CMK (cell line): Measurements from ENCODE around the gene PCDH9.
"Not testable (repeated sequence)": the region's sequence is repeated elsewhere in the genome, so short reads cannot be mapped to it uniquely, and the experiment has no call there.

Experiments used
- DNase-seq: peaks from one replicate; pipeline ENCODE4 v3.0.0-alpha.2; 2010; ENCODE audit warnings: low read depth

The PCDH9 gene

DNA sequence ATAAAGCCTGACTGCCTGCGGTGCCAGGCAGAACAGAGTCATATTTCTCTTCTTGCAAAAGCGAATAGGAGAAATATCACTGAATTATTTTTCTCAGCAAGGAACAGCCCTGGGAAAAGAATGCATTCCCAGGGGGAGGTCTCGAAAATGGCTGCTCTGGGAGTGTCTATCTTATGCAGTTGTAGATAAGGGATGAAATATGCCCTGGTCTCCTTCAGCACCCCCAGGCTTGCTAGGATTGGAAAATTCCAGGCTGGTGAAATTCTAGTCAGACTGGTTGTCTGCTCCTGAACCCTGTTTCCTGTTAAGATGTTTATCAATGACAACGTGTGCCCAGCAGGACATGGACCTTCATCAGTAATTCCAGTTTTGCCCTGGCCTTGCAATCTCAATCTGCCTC is 469.5 kb downstream of the PCDH9 start:
- not testable (repeated sequence) for DNase-seq

DNA sequence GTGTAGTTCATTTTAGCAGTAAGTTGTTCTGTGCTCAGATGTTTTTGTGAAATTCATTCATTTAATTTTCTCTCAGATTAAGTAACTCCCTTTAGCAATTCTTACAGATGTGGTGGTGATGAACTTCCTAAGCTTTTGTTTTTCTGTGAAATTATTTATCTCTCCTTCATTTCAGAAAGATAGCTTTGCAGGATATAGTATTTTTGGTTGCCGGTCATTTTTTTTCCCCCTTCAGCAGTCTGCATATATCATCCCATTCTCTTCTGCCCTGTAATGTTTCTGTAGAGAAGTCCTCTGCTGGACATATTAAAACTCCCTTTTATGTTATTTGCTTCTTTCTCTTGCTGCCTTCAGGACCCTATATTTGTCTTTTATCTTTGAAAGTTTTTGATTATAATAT is 470.2 kb downstream of the PCDH9 start:
- DNase-seq: no peak

DNA sequence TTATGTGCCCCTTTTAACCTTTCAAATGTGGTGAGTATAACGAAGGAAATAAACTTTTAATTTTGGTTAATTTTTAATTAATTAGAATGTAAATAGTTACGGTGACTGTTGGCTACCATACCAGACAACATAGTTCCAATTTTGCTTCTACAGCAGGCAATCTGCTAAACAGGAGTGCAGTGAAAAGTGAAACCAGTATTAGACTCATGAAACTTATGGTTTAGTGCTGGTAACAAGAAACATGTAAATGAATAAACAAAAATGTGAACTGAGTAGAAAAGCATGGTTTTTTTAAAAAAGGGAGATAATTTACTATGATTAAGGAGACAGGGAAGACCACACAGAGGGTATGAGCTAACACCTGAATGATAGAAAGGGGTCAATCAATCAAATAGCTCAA is 478.4 kb downstream of the PCDH9 start:
- no peak for DNase-seq

DNA sequence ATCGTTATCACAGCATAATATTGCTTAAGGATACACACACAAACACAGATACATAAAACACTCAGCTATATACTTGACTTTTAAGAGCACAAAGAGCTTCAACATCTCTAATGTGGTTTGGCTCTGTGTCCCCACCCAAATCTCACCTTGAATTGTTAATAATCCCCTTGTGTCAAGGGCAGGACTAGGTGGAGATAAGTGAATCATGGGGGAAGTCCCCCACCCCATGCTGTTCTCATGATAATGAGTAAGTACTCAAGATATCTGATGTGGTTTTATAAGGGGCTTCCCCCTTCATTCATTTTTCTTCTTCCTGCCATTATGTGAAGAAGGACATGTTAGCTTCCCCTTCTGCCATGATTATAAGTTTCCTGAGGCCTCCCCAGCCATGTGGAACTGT is 481.4 kb downstream of the PCDH9 start:
- DNase-seq: no peak

DNA sequence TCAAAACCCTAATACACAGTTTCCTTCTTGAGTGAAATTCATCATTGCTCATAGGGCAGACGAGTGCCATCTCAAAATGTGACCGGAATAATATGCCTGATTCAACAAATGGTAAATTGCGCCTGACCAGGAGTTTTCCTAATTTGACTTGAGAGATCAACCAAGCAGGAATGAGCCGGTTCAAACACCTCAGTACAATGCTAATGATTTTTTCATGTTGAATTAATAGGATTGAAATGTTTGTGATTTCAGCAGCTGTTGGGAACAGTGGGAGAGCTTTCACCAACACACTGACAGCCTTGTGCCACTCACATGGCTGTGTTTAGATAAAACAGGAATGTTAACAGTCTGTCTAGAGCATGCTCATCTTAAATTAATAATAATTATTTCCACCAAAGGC is 484.8 kb downstream of the PCDH9 start:
- DNase-seq: no peak

DNA sequence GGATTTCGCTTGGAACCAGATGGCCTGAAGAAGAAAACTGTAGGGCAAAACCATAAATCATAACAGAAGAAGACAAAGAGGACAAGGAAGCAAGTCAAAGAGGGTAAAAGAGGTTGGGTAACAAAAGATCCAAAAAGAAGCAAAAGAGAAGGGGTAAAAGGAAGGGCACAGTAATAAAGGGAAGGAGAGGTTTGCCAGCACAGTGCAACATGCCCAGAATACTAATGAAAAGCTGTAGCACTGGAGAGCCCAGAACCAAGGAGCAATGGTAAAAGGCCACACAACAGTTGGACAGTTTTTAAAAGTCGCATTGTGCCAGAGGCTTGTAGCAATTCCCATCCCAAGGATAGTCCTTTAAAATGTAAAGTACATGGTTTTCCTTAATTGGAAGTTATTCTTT is 506.6 kb downstream of the PCDH9 start:
- DNase-seq: no peak

DNA sequence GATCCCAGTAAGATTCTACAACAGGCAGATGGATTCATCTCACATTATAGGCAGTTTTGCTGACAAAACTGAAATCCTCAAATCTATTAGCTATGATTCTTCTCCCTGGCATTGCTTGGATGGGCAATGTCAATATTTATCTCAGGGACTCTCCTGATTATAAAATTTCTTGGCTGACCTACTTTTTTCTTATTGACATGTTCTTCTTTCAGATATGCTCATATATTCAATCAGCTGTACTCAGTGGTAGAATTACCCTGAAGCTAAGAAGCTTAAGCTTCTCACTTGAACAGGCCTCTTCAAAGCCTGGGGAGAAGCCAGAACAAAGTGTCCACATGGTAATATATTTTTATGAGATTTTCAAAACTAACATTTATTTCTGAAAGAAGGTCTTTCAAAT is 513.6 kb downstream of the PCDH9 start:
- DNase-seq: no peak

DNA sequence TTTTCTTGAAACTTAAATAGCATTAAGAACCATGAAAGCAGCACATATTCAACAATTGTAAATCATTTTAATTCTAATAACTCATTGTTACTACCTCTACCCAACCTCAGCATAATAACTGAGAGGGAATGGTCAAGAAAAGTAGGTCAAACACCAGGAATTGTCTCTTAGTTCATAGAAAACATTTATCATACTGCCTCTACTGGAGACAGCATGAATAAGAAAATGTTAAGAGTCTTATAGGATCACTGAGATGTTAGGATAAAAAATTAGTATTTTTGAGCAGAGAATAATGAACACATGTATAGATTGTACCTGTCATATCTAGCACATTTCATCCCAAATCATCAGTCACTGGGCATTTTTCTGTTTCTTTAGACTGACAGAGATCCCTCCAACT is 515.3 kb downstream of the PCDH9 start:
- no peak for DNase-seq

DNA sequence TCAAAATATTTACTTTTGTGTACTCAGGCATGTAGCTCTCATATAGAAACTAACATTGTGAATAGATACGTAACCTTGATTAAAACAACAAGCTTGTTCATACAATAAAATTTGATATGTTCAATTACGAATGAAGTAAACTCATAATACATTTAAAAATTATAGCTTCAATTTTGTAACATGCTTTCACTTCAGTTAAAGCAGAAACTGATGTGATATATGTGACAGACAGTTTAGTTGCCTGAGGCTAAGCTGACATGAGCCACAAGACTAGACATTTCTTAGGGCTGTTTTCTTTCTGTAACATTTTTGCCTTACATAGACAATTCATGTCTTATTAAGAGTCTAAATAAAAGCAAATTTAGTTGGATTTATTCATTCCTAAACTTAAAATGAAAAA is 526.0 kb downstream of the PCDH9 start:
- no peak for DNase-seq

DNA sequence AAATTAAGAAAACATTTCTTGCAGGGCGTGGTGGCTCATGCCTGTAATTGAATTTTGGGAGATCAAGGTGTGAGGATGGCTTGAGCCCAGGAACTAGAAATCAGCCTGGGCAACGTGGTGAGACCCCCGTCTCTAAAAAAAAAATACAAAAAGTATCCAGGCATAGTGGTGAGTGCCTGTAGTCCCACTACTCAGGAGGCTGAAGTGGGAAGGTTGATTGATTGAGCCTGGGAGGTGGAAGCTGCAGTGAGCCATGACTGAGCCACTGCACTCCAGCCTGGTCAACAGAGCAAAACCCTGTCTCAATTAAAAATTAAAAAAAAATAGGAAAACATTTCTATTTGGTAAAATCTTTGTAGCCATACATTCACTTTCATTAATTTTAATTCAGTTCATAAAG is 526.5 kb downstream of the PCDH9 start:
- no peak for DNase-seq

DNA sequence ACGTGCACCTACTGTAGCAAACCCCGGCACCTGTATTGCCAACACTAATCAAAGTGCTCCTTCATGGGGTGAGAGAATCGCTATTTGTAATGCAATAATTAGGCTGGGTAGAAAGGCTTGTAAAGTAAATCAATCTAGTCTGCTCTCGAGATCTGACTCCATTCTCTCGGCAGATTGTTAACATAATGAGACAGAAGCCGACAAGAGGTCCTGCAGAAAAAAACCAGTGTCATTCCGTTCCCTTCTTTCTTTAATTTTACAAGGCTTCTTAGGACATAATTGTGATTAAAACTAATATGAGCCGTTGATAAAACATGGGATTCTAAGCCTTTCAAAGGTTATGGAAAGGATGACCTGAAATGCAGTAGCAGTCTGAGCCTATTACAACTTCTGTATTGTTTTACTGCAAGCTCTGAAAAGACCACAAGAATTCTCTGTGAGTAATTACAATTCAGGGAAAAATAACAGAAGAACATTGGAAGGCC is 530.0 kb downstream of the PCDH9 start:
- DNase-seq: no peak

DNA sequence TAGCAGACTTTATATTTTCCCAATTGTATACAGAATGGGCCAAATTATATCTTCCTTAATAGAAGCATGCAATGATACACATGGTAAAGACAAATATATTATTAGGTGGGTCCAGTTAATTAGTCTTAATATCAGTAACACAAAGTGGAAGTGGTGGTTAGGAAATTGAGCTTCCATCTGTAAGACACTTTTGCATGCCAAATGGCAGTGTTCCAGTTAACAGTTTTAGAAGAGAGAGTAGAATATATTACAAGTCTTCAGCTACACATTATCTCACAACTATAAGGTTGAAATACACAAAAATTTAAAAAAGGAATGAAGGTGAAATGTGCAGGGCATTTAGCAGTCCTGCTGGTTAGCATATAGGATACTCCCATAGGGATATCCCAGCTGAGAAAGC is 536.5 kb downstream of the PCDH9 start:
- DNase-seq: no peak

DNA sequence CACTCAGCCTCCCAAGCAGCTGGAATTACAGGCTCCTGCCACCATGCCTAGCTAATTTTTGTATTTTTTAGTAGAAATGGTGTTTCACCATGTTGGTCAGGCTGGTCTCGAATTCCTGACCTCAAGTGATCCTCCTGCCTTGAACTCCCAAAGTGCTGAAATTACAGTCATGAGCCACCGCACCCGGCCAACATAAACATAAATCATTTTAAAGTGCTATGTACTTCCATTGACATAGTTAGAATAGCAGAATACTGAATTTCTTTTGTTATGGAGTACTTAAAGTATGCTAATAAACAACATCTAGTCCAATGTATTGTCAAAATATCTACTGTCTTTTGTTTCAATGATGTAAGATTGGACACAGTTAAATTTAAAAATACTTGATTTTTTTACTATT is 539.0 kb downstream of the PCDH9 start:
- DNase-seq: no peak

DNA sequence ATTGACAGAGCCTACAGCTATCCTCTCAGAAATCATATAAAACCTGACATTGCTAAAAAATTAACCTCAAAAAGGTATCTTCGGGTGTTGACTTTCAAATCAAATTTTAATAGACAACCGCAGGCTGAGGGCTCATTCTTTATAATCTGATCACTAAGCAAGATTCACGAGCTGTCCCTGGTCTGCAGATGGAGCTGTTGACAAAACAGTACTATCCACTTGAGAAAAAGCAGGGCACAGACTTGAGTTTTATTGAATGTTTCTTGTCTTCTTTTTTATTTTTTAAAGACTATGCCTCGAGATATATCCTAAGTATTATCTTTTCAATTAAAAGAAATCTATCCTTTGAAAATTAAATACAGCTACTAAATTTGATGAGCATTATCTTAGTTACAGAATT is 540.5 kb downstream of the PCDH9 start:
- DNase-seq: no peak

DNA sequence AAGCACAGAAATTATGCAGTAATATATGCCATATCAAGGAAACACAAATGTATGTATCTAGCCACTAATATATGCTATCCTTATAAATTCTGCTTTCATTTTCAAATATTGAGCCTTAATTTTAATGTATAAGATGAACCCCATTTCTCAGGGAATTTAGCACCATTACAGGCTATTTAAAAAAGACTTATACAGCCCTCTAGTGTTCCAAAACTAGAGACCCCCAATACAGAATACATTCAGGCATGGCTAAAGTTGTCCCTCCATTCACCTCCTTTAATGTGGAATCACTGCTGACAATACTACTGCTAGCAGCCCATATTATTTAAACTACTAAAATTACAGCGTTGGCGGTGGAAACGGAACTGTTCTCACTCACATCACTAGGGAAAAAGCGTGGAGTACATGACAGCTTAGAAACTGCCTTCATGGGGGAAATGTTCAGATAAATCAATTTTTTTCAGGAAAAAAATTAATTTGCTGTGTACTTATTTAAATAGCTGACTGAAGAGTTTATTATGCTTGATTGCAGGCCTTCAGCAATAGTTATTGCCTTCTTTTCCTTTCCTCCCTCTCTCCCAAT is 541.0 kb downstream of the PCDH9 start:
- DNase-seq: no peak

DNA sequence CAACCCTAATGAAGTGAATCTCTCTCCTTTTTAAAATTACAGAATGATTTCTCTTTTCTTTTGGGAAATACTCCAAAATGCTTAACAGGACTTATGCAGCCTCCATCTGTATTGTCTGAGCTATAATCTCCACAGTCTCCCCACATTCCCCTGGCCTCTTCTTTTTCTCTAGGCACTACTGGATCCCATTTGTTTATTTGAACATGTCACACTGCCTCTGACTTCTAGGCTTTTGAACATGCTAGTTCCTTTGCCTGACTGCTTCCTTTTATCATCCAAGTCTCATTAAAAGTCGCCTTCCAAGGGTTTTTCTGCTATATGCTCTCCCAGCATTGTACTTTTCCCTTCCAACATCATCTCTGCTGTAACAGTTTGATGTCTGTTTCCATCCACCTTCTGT is 548.7 kb downstream of the PCDH9 start:
- no peak for DNase-seq

DNA sequence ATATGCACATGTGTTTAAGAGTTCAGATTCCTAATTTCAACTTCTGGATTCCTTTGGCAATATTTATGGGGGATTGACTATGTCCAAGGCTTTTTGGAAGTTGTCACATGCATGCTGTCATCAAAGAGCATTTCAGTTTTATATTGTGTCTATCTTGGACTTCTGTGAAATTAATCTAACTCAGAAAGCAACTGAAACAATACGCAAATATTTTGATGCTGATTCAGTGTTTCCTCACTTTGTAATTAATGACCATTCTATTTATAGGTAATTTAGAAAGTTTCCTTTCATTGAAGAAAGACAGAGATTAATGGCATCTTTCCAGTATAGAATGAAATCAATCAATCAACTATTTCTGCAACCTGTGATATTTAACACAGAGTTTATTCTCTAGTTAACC is 550.1 kb downstream of the PCDH9 start:
- DNase-seq: no peak

DNA sequence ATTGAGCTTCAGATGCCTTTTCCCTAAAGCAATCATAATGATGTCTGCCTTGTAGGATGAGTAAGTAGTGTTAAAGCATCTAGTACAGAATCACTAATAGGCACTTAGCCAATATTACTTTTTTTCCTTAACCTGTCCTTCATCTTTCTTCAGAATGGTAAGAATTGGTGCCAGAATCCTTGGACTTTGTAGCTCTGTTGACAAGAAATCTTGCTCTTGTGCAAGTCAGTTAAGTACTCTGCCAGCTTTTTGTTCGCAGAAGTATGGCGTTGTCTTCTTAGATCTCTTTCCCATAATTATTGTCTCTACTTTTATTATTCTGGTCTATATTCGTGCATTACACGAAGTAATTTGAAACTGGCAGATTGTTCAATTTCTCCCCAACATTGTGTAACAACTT is 554.5 kb downstream of the PCDH9 start:
- no peak for DNase-seq

DNA sequence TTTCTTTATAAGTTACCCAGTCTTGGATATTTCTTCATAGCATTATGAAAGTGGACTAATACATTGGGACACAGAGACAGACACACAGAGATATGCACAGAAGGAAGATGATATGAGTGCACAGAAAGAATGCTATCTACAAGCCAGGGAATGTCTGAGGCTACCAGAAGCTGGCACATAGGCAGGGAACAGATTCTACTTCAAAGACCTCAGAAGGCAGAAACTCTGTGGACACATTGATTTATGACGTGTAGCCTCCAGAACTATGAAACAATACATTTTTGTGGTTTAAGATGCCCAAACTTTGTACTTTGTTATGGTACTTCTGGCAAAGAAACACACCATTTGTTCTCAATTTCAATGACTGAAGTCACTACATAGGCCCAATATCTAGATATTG is 556.7 kb downstream of the PCDH9 start:
- no peak for DNase-seq

DNA sequence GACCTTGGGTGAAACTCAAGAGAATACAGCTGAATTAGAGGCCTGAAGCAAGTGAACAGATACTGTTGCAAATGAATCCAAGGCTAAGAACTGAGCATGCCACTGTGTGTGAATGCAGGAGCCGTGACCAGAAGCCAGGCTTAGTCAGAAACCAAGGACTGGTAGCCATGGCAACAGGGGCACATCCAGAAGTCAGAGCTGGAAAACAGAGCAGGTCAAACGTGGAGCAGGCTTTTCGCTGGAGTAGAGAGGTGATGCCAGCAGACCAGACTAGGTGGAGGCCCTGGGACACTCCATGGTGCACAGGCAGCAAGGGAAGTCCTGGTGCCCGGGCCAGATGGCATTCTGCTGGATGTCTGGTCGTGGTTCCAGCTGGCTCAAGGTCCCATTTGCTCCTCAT is 564.1 kb downstream of the PCDH9 start:
- DNase-seq: no peak

DNA sequence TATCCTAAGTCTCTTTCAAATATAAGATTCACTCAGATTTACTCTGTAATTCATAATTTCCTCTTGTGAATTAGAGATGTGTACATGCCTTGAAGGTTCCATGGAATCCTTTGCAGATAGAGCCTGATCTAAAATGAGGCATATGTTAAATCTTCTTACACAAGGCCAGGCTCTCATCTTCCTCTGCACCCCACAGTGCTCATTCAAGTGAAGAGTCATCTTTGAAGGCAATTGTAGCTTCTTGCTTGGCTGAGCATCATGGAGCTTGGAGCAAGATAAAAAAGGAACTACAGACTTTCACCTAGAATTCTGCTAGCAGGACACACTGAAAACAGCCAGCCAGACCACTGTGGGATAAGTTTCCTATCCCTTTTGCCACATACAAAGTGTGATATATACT is 566.4 kb downstream of the PCDH9 start:
- DNase-seq: no peak

DNA sequence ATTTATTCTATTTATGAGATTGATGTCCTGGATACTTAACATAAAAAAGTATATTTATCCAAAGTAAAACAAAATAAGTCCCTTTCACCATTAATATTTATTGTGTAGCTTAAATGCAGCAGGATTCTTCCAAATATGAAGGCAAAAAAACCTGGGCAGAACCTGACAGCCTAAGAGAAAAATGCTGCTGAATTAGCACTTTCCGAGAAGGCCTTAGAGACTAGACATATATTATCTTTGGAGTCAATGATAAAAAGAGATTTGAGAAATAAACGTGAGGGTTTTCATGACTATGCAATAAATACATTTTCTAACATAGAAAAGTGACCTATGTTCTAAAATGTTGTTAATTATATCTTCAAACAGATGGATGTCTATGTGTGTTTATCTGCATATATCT is 566.9 kb downstream of the PCDH9 start:
- DNase-seq: no peak

DNA sequence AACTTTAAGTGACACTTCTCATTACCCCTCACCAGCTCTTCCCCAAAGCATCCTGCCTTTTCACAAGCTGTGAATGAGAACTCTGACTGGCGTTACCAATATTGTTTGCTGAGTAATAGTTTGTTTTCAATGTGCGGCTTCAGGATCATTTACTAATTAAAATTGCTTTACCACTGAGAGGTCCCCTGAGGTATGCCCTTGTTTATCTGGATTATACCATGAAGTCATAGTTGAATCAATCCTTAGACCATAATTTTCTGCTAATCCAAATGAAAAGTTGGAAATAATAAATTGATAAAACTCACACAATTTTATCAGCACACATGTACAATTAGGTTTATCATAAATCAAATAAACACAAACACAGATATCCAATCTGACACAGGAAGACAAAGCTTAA is 568.8 kb downstream of the PCDH9 start:
- DNase-seq: no peak

DNA sequence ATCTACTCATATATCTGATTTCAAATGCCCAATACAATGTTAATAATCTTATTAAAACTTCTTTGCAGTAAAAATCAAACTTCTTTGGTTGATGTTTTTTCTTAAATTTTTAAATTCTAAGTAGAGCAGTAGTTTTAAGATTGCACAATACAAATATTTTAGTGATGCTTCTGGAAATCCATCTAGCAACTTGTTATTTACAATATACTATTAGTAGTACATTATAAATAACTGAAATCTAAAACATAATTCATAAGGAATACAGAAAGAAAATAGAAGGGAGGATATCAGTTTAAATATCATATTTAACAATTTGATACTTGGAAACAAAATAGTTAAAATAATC is 569.7 kb downstream of the PCDH9 start:
- no peak for DNase-seq
